K562 (cell line): ENCODE data around the gene LRCH1. TPM values are rescaled to one million over a fixed set of nuclear protein-coding genes. Genes with fewer than 3 reads are reported as not detected.

Source experiments
- ATAC-seq: fragments of 200-7000 bp; cut with Tn5 transposase; 3 replicates; pipeline ENCODE4 v1.9.1; 2020; ENCODE audit warnings: moderate library complexity
- BruUV-seq: library from RNA; stranded (reverse); fragments of 400-500 nt; replicated peaks from 2 replicates; lab custom pipeline; 2021; lab: Mats Ljungman, UMichigan
- CTCF ChIA-PET: fragments of 300-600 bp; formaldehyde crosslinking; extraction: SDS; loops from one replicate; lab custom pipeline; 2021; ENCODE audit warnings: low intra/inter-chr PET ratio; lab: Yijun Ruan, JAX
- POLR2A ChIA-PET: fragments of 300-600, 350-650 bp; sonication (Branson Sonifier 250); formaldehyde crosslinking; extraction: SDS; loops from one replicate; lab custom pipeline; 2021; ENCODE audit warnings: antibody characterized with exemption, inconsistent platforms; lab: Yijun Ruan, JAX
- DNase-seq, 4 experiments: peaks; one replicate each; pipeline versions ENCODE4 v3.0.0 to v3.0.0-alpha.2; 2011 to 2018; ENCODE audit warnings: low spot score in 3 of 4, mixed read lengths in 3 of 4; ENCODE audit errors: extremely low read depth in 1 of 4
- FAIRE-seq: peaks from 2 replicates; lab custom pipeline; 2011; peaks lifted over from hg19 to GRCh38; lab: Jason Lieb, UNC
- H2AFZ ChIP-seq: 2 replicates; pipeline ENCODE4 v1.6.0; 2011; ENCODE audit warnings: low read depth, low read length, control low read depth, inconsistent platforms
- H3K27ac ChIP-seq: fragments of 200-600 bp; 3 replicates; pipeline ENCODE4 v1.8.0; 2011; ENCODE audit warnings: low read depth, mild to moderate bottlenecking, control low read depth, inconsistent platforms, low read length, moderate library complexity, mixed read lengths; ENCODE audit errors: extremely low read depth
- H3K27me3 ChIP-seq, 2 experiments: fragments of 300-600 bp in 1 of 2; 2 replicates in 1 of 2; 3 replicates in 1 of 2; pipeline versions ENCODE4 v1.6.0 to v1.8.0; 2011; ENCODE audit warnings: inconsistent platforms in 2 of 2, low read length in 2 of 2, mild to moderate bottlenecking in 1 of 2, mixed read lengths in 1 of 2, moderate library complexity in 1 of 2; ENCODE audit not compliant: control insufficient read depth in 2 of 2, insufficient read depth in 2 of 2
- H3K36me3 ChIP-seq: fragments of 300-600 bp; 3 replicates; pipeline ENCODE4 v1.8.0; 2011; ENCODE audit warnings: mild to moderate bottlenecking, low read length, inconsistent platforms; ENCODE audit not compliant: control insufficient read depth, insufficient read depth
- H3K4me1 ChIP-seq, 2 experiments: fragments of 200-600 bp in 1 of 2; replicated peaks in 1 of 2; 2 replicates in 1 of 2; 3 replicates in 1 of 2; pipeline versions ENCODE4 v1.5.1 to v1.8.0; 2011; ENCODE audit warnings: inconsistent platforms in 2 of 2, low read length in 2 of 2, mild to moderate bottlenecking in 1 of 2, mixed read lengths in 1 of 2, moderate library complexity in 1 of 2; ENCODE audit not compliant: control insufficient read depth in 2 of 2, insufficient read depth in 2 of 2
- H3K4me2 ChIP-seq: 2 replicates; pipeline ENCODE4 v1.6.1; 2011; ENCODE audit warnings: low read length, control low read depth, inconsistent platforms, mixed read lengths; ENCODE audit not compliant: insufficient read depth
- H3K4me3 ChIP-seq: fragments of 200-600 bp; sonication (generic), shearing (Covaris generic); 2 replicates; pipeline ENCODE4 v1.5.1; 2016; ENCODE audit warnings: control low read depth, inconsistent platforms
- H3K79me2 ChIP-seq: fragments of 200-600 bp; 3 replicates; pipeline ENCODE4 v1.8.0; 2011; ENCODE audit warnings: low read length, inconsistent platforms; ENCODE audit not compliant: control insufficient read depth, insufficient read depth
- H3K9ac ChIP-seq, 2 experiments: 2 replicates each; pipeline versions ENCODE4 v1.6.0 to v1.6.1; 2011; ENCODE audit warnings: low read depth in 2 of 2, low read length in 2 of 2, control low read depth in 1 of 2, inconsistent platforms in 1 of 2, mild to moderate bottlenecking in 1 of 2, mixed read lengths in 1 of 2; ENCODE audit not compliant: insufficient read depth in 1 of 2
- H3K9me1 ChIP-seq: one replicate; pipeline ENCODE4 v1.6.0; 2011; ENCODE audit warnings: inconsistent platforms, mild to moderate bottlenecking, low read length, moderate library complexity; ENCODE audit not compliant: control insufficient read depth, insufficient read depth
- H3K9me3 ChIP-seq: replicated peaks from 2 replicates; pipeline ENCODE4 v1.5.1; 2011; ENCODE audit warnings: low read depth, low read length, inconsistent platforms; ENCODE audit not compliant: control insufficient read depth, insufficient read depth
- H4K20me1 ChIP-seq: replicated peaks from 2 replicates; pipeline ENCODE4 v1.6.1; 2011; ENCODE audit warnings: low read length, inconsistent platforms, mixed read lengths; ENCODE audit not compliant: control insufficient read depth, insufficient read depth
- MECOM ChIP-seq: fragments of 250-450 bp; sonication (Bioruptor Pico); IDR thresholded peaks from 2 replicates; pipeline ENCODE4 v1.8.0; 2022; ENCODE audit warnings: inconsistent platforms
- MYC ChIP-seq, 2 experiments: fragments of 250-450 bp in 1 of 2; sonication (Bioruptor Pico) in 1 of 2; IDR thresholded peaks; 2 replicates each; pipeline versions ENCODE4 v1.5.1 to v1.6.1; 2012 to 2021; ENCODE audit warnings: low read depth in 2 of 2, borderline replicate concordance in 1 of 2, improper control_type of control experiment in 1 of 2, low read length in 1 of 2, mild to moderate bottlenecking in 1 of 2, moderate library complexity in 1 of 2
- RBM14 ChIP-seq: fragments of 200-400 bp; formaldehyde crosslinking; IDR thresholded peaks from 2 replicates; pipeline ENCODE4 v1.6.1; 2018; ENCODE audit warnings: low read depth, mild to moderate bottlenecking, low read length, moderate library complexity, borderline replicate concordance; ENCODE audit not compliant: insufficient read depth
- SMAD2 ChIP-seq: fragments of 150-350 bp; IDR thresholded peaks from 2 replicates; pipeline ENCODE4 v1.6.1; 2014; ENCODE audit warnings: low read depth, mild to moderate bottlenecking, low read length
- SRSF9 ChIP-seq: fragments of 200-400 bp; formaldehyde crosslinking; IDR thresholded peaks from 2 replicates; pipeline ENCODE4 v1.6.1; 2017; ENCODE audit warnings: low read depth, low read length, borderline replicate concordance
- ZBTB17 ChIP-seq: fragments of 450-650 bp; formaldehyde crosslinking; IDR thresholded peaks from 2 replicates; pipeline ENCODE4 v1.4.0; 2020; ENCODE audit warnings: mild to moderate bottlenecking
- ZNF57 ChIP-seq: fragments of 450-650 bp; formaldehyde crosslinking; IDR thresholded peaks from 2 replicates; pipeline ENCODE4 v1.4.0; 2020; ENCODE audit warnings: mild to moderate bottlenecking, moderate library complexity
- WGBS: fragments of 100-300 bp; shearing (Covaris generic); methylation state at CpG from one replicate; pipeline ENCODE4 v1.1.6; 2016; ENCODE audit warnings: low coverage, mixed read lengths; ENCODE audit not compliant: insufficient coverage; ENCODE audit errors: missing lambda C conversion rate; 5-methylcytosine and 5-hydroxymethylcytosine counted together
- in situ Hi-C: fragments of 300-500 bp; cut with MboI; formaldehyde crosslinking; loops from 4 replicates; pipeline ENCODE4 v1.15.0; 2018; ENCODE audit warnings: inconsistent platforms, mixed read lengths
- intact Hi-C: fragments of 100-400 bp; cut with micrococcal nuclease; formaldehyde crosslinking; loops from 2 replicates; pipeline ENCODE4 v1.14.2; 2022
- polyA plus RNA-seq, 8 experiments: library from polyadenylated mRNA; depleted of rRNA in 4 of 8; stranded (reverse) in 5 of 8; unstranded in 3 of 8; fragments of >200 nt; fragmentation: Nextera tagmentation in 2 of 8; fragmentation: Illumina TruSeq in 1 of 8; extraction: Ambion mirVana in 2 of 8; extraction: Trizol in 1 of 8; gene quantifications; 2 replicates each; pipeline versions ENCODE4 v1.2.1 to v1.2.3, GENCODE V29; 2011 to 2014; ENCODE audit warnings: inconsistent platforms in 1 of 8, missing spikeins in 1 of 8
- total RNA-seq, 7 experiments: library from RNA; depleted of rRNA in 6 of 7; stranded (reverse); fragments of >200 nt in 6 of 7; fragmentation: Illumina TruSeq in 2 of 7; extraction: Trizol in 2 of 7; gene quantifications; 2 replicates each; pipeline versions ENCODE4 v1.2.1 to v1.2.3, GENCODE V29; 2011 to 2021; ENCODE audit warnings: low replicate concordance in 1 of 7
- TF ChIP-seq, protein P1 (sequence below): fragments of 200-400 bp; formaldehyde crosslinking; IDR thresholded peaks from 2 replicates; pipeline ENCODE4 v1.6.1; 2017; ENCODE audit warnings: mild to moderate bottlenecking, low read depth, low read length, moderate library complexity
- TF ChIP-seq, protein P2 (sequence below): sonication (generic); formaldehyde crosslinking; IDR thresholded peaks from 2 replicates; pipeline ENCODE4 v1.8.0; 2022; ENCODE audit warnings: mild to moderate bottlenecking, missing genetic modification reagents
- TF ChIP-seq, protein P3 (sequence below): fragments of 250-450 bp; sonication (Bioruptor Pico); IDR thresholded peaks from 2 replicates; pipeline ENCODE4 v1.4.0; 2020
- TF ChIP-seq, protein P4 (sequence below): sonication (generic); formaldehyde crosslinking; IDR thresholded peaks from 2 replicates; pipeline ENCODE4 v1.8.0; 2022; ENCODE audit warnings: mild to moderate bottlenecking, missing genetic modification reagents
- TF ChIP-seq, protein P5 (sequence below): sonication (generic); formaldehyde crosslinking; IDR thresholded peaks from 2 replicates; pipeline ENCODE4 v1.8.1; 2023; ENCODE audit warnings: missing genetic modification reagents, mild to moderate bottlenecking, borderline replicate concordance

The LRCH1 gene
- total and polyA plus RNA-seq, 9 of the 15 experiments (the other 6 are each of a cell fraction or from before 2014, with no cell fraction given), result 1.1 to 6.8 (median 3.7) TPM

DNA sequence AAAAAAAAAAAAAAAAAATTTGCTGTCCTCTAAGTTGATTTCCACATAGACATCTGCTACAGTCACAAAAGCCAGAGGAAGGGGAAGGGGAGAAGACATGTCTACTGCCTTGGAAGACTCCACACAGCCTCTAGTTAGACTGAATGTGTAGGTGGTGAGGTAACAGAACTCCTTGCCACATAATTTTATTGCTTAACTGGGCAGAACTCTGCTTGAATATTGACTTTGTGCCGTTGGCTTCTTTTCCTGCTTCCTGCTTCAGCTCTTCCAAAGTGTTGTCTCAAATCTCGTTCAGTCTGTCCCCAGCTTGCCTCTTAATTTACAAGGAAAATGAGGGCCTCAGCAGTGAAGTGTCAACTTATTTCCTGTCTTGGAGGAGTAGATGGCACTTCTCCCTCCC is 206.9 kb downstream of the LRCH1 start:
- Histone ChIP-seq H4K20me1 (no peaks in the 10 kb centered on the region), H3K4me2 (no peak overlapping the region), H3K79me2 (no peaks in the 10 kb centered on the region), H3K4me3 (no peak overlapping the region), H3K27ac (no peak overlapping the region), H3K9ac (no peak overlapping the region), H3K27me3 (peaks cover 2 to 10% of the 10 kb centered on the region in 2 experiments; a peak in 3 of 5 replicates), H3K9me1 (no peaks in the 10 kb centered on the region), H3K4me1 (no peaks in the 10 kb centered on the region), H3K36me3 (no peaks in the 10 kb centered on the region)
- intact Hi-C loops, result no loop called here
- 0% methylated on average over 2 of the region's 2 CpGs for WGBS
- ChIA-PET CTCF (no interaction called here), POLR2A (no interaction called here)
- FAIRE-seq (no peak), ATAC-seq (no peak)
- in situ Hi-C loops, result no loop called here
- TF ChIP-seq RBM14, result no peak
- TF ChIP-seq ZBTB17 (CRISPR knock-in tag), result no peak
- TF ChIP-seq, protein P1, sequence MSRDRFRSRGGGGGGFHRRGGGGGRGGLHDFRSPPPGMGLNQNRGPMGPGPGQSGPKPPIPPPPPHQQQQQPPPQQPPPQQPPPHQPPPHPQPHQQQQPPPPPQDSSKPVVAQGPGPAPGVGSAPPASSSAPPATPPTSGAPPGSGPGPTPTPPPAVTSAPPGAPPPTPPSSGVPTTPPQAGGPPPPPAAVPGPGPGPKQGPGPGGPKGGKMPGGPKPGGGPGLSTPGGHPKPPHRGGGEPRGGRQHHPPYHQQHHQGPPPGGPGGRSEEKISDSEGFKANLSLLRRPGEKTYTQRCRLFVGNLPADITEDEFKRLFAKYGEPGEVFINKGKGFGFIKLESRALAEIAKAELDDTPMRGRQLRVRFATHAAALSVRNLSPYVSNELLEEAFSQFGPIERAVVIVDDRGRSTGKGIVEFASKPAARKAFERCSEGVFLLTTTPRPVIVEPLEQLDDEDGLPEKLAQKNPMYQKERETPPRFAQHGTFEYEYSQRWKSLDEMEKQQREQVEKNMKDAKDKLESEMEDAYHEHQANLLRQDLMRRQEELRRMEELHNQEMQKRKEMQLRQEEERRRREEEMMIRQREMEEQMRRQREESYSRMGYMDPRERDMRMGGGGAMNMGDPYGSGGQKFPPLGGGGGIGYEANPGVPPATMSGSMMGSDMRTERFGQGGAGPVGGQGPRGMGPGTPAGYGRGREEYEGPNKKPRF, result no peak
- TF ChIP-seq MECOM (CRISPR knock-in tag), result no peak
- no peak for TF ChIP-seq ZNF57 (CRISPR knock-in tag)
- TF ChIP-seq MYC (IDR thresholded peaks at IDR 0.05; ENCODE audit: low read depth, low read length), result no peak
- no peak for TF ChIP-seq MYC (CRISPR knock-in tag; IDR thresholded peaks at IDR 0.05; ENCODE audit: borderline replicate concordance, low read depth)
- no peak for TF ChIP-seq SRSF9
- TF ChIP-seq SMAD2, result no peak
- TF ChIP-seq, protein P2, sequence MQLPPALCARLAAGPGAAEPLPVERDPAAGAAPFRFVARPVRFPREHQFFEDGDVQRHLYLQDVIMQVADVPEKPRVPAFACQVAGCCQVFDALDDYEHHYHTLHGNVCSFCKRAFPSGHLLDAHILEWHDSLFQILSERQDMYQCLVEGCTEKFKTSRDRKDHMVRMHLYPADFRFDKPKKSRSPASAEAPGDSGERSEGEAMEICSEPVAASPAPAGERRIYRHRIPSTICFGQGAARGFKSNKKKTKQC (CRISPR knock-in tag), result no peak
- TF ChIP-seq, protein P3, sequence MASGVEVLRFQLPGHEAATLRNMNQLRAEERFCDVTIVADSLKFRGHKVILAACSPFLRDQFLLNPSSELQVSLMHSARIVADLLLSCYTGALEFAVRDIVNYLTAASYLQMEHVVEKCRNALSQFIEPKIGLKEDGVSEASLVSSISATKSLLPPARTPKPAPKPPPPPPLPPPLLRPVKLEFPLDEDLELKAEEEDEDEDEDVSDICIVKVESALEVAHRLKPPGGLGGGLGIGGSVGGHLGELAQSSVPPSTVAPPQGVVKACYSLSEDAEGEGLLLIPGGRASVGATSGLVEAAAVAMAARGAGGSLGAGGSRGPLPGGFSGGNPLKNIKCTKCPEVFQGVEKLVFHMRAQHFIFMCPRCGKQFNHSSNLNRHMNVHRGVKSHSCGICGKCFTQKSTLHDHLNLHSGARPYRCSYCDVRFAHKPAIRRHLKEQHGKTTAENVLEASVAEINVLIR, result no peak
- TF ChIP-seq, protein P4, sequence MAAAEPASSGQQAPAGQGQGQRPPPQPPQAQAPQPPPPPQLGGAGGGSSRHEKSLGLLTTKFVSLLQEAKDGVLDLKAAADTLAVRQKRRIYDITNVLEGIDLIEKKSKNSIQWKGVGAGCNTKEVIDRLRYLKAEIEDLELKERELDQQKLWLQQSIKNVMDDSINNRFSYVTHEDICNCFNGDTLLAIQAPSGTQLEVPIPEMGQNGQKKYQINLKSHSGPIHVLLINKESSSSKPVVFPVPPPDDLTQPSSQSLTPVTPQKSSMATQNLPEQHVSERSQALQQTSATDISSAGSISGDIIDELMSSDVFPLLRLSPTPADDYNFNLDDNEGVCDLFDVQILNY (CRISPR knock-in tag), result no peak
- TF ChIP-seq, protein P5, sequence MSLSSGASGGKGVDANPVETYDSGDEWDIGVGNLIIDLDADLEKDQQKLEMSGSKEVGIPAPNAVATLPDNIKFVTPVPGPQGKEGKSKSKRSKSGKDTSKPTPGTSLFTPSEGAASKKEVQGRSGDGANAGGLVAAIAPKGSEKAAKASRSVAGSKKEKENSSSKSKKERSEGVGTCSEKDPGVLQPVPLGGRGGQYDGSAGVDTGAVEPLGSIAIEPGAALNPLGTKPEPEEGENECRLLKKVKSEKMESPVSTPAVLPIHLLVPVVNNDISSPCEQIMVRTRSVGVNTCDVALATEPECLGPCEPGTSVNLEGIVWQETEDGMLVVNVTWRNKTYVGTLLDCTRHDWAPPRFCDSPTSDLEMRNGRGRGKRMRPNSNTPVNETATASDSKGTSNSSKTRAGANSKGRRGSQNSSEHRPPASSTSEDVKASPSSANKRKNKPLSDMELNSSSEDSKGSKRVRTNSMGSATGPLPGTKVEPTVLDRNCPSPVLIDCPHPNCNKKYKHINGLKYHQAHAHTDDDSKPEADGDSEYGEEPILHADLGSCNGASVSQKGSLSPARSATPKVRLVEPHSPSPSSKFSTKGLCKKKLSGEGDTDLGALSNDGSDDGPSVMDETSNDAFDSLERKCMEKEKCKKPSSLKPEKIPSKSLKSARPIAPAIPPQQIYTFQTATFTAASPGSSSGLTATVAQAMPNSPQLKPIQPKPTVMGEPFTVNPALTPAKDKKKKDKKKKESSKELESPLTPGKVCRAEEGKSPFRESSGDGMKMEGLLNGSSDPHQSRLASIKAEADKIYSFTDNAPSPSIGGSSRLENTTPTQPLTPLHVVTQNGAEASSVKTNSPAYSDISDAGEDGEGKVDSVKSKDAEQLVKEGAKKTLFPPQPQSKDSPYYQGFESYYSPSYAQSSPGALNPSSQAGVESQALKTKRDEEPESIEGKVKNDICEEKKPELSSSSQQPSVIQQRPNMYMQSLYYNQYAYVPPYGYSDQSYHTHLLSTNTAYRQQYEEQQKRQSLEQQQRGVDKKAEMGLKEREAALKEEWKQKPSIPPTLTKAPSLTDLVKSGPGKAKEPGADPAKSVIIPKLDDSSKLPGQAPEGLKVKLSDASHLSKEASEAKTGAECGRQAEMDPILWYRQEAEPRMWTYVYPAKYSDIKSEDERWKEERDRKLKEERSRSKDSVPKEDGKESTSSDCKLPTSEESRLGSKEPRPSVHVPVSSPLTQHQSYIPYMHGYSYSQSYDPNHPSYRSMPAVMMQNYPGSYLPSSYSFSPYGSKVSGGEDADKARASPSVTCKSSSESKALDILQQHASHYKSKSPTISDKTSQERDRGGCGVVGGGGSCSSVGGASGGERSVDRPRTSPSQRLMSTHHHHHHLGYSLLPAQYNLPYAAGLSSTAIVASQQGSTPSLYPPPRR (CRISPR knock-in tag), result no peak
- TF ChIP-seq, all 486 proteins: peak for 0
- Histone ChIP-seq H2AFZ (no peak overlapping the region), H3K9me3 (no peaks in the 10 kb centered on the region)
- no TSS peak for BruUV-seq
- no peak for DNase-seq
